IMR-90 (cell line): Measurements from ENCODE around the gene C4B.

ENCODE experiments used
- CEBPB ChIP-seq: IDR thresholded peaks from 2 replicates; pipeline ENCODE4 v1.6.1; 2012; ENCODE audit warnings: low read depth, low read length, improper control_type of control experiment
- CTCF ChIP-seq: conservative IDR thresholded peaks from 2 replicates; pipeline ENCODE4 v1.5.1; 2012; ENCODE audit warnings: mild to moderate bottlenecking, low read depth, low read length, improper control_type of control experiment
- MAFK ChIP-seq: IDR thresholded peaks from 2 replicates; pipeline ENCODE4 v1.6.1; 2012; ENCODE audit warnings: low read depth, low read length, improper control_type of control experiment
- RCOR1 ChIP-seq: IDR thresholded peaks from 2 replicates; pipeline ENCODE4 v1.6.1; 2012; ENCODE audit warnings: mild to moderate bottlenecking, low read length, improper control_type of control experiment; ENCODE audit not compliant: insufficient replicate concordance
- RFX5 ChIP-seq: IDR thresholded peaks from 2 replicates; pipeline ENCODE4 v1.8.0; 2012; ENCODE audit warnings: low read depth, mild to moderate bottlenecking, low read length, moderate library complexity

- no peak for TF ChIP-seq RFX5
- TF ChIP-seq CEBPB, result no peak
- TF ChIP-seq RCOR1, result no peak
- TF ChIP-seq CTCF, result no peak
- no peak for TF ChIP-seq MAFK
These were observed 68.3 kb downstream of the C4B start for GRCh38 chr6:32082935-32083334.
